Measurements from ENCODE around the gene CDKN2B.

DNA sequence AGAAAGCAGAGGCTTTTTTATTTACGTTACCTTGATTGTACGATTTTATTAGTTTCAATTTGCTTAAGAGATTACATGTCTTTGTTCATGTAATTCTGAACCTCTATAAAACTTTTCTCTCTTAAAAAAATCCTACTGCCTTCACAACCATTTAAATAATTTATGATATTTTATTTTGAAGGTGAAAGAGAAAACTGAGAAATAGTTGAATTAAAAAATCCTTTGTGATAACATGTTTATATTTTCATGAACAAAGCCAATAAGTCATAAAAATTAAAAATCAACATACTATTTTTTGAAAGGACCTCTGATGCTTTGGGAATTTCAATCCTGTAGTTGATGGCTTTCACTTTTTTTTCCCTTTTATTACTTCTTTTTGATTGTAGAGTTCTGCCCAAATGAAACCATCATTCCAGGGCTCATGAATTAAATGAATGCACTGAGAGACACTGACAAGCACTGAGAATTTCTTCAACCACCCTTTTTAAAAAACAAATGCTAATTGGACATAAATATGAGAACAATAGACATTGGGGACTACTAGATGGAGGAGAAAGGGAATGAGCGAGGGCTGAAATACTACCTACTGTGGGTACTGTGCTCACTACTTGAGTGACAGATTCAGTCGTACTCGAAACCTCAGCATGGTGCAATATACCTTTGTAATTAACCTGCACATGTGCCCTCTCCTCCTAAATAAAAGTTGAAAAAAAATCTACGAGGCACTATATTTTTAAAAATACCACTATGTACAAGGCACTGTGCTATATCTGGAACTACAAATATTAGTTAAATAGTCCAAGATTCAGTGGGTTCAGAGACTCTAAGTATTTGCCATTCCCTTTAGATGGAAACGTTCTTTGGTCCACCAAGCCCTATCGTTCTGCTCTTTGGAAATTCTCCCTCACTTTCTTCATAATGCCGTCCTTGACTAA is 20.8 kb downstream of the CDKN2B start:
- no peak for TF ChIP-seq CTCF (conservative IDR thresholded peaks at IDR 0.05; ENCODE audit: low read depth in 2 of 2)
- TF ChIP-seq EZH2 (IDR thresholded peaks at IDR 0.05; ENCODE audit: low read depth, unreplicated experiment), result no peak
